OCI-LY7 (cell line): ENCODE measurements around the gene GALNTL6.
"Not testable (repeated sequence)": the region's sequence is repeated elsewhere in the genome, so short reads cannot be mapped to it uniquely, and the experiment has no call there.

ENCODE experiments used
- EZH2phosphoT487 ChIP-seq: fragments of 200-600 bp; sonication (generic); IDR thresholded peaks from 2 replicates; pipeline ENCODE4 v1.6.1; 2018; ENCODE audit warnings: low read depth, borderline replicate concordance, mild to moderate bottlenecking, mixed run types, antibody characterized with exemption, low read length, moderate library complexity, mixed read lengths
- TF ChIP-seq, protein P1 (sequence below): fragments of 200-600 bp; sonication (generic); conservative IDR thresholded peaks from 2 replicates; pipeline ENCODE4 v1.5.1; 2014; ENCODE audit warnings: mild to moderate bottlenecking, antibody characterized with exemption, low read length, moderate library complexity, mixed read lengths

DNA sequence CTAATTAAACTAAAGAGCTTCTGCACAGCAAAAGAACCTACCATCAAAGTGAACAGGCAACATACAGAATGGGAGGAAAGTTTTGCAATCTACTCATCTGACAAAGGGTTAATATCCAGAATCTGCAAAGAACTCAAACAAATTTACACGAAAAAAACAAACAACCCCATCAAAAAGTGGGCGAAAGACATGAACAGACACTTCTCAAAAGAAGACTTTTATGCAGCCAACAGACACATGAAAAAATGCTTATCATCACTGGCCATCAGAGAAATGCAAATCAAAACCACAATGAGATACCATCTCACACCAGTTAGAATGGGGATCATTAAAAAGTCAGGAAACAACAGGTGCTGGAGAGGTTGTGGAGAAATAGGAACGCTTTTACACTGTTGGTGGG lies 1104.2 kb downstream of the GALNTL6 start:
- TF ChIP-seq, protein P1, sequence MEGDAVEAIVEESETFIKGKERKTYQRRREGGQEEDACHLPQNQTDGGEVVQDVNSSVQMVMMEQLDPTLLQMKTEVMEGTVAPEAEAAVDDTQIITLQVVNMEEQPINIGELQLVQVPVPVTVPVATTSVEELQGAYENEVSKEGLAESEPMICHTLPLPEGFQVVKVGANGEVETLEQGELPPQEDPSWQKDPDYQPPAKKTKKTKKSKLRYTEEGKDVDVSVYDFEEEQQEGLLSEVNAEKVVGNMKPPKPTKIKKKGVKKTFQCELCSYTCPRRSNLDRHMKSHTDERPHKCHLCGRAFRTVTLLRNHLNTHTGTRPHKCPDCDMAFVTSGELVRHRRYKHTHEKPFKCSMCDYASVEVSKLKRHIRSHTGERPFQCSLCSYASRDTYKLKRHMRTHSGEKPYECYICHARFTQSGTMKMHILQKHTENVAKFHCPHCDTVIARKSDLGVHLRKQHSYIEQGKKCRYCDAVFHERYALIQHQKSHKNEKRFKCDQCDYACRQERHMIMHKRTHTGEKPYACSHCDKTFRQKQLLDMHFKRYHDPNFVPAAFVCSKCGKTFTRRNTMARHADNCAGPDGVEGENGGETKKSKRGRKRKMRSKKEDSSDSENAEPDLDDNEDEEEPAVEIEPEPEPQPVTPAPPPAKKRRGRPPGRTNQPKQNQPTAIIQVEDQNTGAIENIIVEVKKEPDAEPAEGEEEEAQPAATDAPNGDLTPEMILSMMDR = not testable (repeated sequence)
- TF ChIP-seq EZH2phosphoT487 = not testable (repeated sequence)
